ENCODE results near the gene SLC25A11.

Gene SLC25A11

GRCh38 chr17:4939796-4940554, at the start of gene SLC25A11, which contains the start of gene RNF167:
Gene SLC25A11, minus strand, starts transcription at chr17:4940046. Its CDS starts 136 bp downstream, at chr17:4939910.
Gene RNF167, plus strand, starts transcription at chr17:4940268. Its CDS starts 642 bp downstream, at chr17:4940910.
- DNase-seq = peak; percentile 91

DNA sequence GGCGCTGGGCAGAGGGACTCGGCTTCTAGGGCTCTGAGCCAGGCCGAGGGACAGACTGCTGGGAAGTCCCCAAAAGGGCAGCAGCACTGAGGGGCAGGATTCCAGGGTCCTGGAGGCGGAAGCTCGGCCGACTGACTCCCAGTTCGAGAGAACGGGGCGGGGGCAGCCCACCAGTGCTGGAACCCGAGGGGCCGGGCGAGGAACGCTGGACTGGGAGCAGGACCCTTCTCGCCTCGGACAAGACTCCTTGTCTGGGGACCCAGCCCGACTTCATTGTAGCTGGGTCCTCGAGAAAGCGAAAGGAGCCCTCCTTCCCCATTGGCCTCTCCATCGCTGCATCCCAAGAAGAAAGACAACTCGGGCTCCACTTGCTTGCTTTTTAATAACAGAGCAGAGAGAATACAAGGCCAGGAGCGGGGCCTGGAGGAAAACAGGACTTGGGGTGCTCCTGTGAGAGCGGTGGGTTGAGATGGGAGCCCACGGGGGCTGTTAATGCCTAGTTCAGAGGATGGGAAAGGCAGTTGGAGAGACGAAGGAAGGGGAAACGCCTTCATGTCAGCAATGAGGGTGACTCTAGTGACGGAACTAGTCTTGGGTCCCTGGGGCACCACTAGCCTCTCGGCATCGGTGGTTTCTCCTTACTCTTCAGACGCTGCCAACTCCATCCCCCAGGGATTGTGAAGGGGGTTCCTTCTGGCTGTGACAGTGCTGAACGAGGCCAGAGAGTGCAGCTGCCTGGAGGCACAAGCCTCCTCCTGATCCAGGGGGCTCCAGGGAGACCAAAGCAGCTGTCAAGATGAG, 48.1 kb upstream of the SLC25A11 start:
- no peak for DNase-seq

DNA sequence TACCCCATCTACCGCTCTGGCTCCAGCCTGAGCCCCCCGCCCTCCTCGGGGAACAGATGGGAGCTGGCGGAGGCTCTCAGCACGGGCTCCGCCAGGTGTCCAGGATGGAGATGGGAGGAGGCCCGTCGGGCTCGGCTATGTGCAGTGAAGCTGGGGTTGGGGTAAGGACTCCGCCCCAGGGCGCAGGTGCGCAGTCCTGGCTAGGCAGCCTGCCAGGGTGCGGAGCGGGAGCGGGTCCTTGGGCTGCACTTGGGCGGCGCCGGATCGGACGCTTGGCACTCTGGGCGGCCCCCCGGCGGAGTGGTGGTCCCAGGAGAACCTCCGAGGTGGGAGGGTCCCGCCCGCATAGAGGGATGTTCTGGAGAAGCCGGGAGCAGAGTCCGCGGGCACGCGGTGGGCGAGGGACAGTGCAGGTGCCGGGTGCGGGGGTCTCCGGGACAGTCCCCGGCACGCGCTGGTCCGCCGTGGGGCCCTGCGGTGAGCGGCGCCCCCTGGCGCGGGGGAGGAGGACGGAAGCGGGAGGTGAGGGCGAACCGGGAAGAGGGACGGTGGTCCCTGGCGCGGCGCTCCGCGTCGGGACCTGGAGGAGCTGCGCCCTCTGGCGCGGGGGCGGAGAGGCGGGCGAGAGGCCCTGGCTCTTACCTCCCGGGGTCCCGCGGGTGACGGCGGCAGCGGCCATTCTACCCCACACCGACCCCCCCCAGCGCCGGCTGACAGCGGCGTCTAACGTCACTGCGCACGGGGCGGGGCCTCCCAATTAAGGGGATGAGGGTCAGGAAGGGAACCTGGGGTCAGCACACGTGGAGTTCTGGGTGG, 47.3 kb upstream of the SLC25A11 start, which contains the start of gene CAMTA2:
Gene CAMTA2 (minus strand): TSS at position 725 of the 816 bp plus-strand sequence. CDS start 1,453 bp downstream, outside the sequence.
- DNase-seq = peak; percentile 25

GRCh38 chr17:4986403-4986802, 46.6 kb upstream of the SLC25A11 start:
- no peak for DNase-seq

DNA sequence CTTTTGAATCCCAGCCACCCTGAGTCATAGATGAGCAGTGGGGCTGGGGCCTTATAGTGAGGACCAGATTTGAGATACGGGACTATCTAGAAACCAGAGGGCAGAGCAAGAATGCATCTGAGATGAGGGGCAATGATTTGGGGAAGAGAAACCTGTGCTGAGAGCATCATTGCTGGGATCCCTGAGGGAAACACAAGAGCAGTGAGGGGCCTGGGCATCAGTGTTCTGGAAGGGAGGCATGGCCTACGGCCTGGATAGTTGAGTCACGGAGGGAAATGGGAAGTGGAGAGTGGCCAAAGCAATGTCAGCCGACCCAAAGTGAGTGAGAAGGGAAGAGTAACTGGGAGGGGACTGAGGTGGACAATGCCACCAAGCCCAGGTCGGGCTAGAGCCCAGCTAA, 42.5 kb upstream of the SLC25A11 start:
- no peak for DNase-seq

DNA sequence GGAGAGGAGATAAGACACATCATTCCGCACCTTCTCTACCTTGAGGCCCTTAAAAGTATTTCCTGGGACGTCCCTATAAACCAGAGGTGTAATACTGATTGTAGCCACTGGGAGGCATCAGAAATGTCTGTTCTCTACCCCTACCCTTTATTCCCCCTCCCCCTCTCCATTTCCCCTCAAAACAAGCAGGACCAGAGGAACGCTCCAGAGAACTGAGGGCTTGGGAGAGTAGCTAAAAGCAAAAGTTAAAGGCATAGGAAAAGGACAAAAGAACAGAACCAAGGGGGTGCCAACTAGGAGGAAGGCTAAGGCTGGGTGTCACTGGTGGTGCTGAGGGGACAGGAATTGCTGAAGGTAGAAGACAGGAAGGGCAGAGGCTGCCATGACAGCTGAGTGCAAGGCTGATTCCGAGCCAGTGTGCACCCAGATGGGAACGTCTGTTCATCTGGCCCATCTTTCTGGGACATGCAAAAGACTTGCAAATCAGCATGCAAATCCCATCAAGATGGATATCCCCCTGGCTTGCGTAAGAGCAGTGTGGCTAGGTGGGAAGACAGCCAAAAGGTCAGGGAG, 40.9 kb upstream of the SLC25A11 start:
- no peak for DNase-seq

- no peak for DNase-seq
Measured at GRCh38 chr17:4978726-4979125, 38.9 kb upstream of the SLC25A11 start.

DNA sequence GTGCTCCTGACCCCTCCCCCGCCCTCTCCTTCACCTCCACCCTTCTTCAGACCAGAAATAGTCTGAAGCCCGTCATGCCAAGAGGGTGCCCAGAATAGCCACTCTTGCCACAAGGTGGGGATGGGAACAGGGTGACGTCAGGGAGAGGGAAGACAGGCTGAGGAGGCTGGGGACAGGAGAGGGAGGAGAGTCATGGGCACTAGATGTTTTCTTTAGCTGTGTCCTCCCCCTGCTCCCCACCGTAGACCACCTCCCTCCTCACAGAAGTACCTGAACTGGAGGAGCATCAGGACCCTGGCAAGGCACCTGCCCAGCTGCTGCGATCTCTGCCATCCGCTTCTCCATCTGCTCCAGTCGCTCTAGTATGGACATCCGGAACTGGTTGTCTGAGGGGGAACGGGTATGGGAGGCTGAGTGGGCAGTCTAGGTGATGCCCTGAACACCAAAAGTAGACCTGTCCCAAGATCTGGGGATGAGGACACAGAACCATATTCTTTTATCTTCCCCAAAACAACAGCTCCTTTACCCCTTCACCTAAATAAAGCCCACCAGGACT, 34.3 kb upstream of the SLC25A11 start:
- no peak for DNase-seq

DNA sequence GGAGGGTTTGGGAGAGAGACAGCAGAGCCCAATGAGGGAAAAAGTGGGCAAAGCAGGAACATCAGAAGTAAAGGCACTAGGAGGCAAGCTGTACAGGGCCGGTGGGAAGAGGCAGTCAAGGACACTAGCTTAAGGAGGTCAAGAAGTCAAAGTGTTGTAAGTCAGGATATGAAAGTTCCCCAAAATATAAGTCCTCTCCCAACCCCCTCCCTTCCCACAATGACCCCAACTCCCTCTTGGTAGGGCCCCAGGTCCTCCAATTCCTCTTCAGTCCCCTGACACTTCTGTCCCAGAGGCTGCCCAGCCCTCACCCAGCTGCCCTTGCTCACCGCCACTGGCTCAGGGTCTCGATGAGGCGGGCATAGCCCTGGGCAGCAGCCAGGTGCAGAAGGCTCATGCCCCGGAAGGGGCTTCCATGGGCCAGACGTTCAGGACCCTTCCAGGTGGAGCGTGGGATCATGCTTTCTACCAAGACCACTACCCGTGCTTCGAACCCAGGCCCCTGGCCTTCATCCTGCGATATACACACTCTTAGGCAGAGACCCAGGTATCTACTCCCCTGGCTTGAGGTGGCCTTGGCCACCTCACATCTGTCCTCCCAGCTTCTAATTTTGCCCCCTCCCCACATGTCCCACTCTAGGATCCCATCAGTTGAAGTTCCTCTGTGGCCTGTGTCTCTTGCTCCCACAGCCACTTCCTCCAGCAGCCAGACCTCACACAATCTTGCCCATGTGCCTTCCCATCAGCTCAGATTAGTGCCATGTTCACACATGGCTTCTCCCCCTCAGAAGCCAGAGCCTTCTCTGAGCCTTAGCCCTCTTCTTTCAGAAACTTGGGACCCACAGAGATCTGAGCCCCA, 33.6 kb upstream of the SLC25A11 start:
- DNase-seq = no peak

- DNase-seq = no peak
Measured at GRCh38 chr17:4972752-4973151, 32.9 kb upstream of the SLC25A11 start.

GRCh38 chr17:4972322-4972721, 32.5 kb upstream of the SLC25A11 start:
- DNase-seq = no peak

DNA sequence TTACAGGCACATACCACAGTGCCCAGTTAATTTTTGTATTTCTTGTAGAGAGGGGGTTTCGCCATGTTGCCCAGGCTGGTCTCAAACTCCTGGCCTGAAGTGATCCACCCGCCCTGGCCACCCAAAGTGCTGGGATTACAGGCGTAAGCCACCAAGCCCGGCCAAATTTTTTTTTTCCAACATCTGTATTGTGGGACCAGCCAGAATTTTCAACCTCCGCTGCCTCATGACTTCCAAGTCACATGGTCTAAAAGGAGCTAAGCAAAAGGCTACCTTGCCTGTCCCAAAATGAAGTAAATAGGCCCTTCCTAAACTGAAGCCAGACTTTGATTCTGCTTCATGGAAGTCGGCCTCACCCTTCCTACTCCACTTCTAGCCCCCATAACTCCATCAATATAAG, 32.0 kb upstream of the SLC25A11 start:
- DNase-seq = no peak

GRCh38 chr17:4970273-4970672, 30.4 kb upstream of the SLC25A11 start:
- no peak for DNase-seq

GRCh38 chr17:4969551-4970173, 29.8 kb upstream of the SLC25A11 start:
- DNase-seq = no peak

GRCh38 chr17:4969047-4969550, 29.3 kb upstream of the SLC25A11 start:
- DNase-seq = no peak

- no peak for DNase-seq
Measured at GRCh38 chr17:4968486-4969046, 28.7 kb upstream of the SLC25A11 start.

DNA sequence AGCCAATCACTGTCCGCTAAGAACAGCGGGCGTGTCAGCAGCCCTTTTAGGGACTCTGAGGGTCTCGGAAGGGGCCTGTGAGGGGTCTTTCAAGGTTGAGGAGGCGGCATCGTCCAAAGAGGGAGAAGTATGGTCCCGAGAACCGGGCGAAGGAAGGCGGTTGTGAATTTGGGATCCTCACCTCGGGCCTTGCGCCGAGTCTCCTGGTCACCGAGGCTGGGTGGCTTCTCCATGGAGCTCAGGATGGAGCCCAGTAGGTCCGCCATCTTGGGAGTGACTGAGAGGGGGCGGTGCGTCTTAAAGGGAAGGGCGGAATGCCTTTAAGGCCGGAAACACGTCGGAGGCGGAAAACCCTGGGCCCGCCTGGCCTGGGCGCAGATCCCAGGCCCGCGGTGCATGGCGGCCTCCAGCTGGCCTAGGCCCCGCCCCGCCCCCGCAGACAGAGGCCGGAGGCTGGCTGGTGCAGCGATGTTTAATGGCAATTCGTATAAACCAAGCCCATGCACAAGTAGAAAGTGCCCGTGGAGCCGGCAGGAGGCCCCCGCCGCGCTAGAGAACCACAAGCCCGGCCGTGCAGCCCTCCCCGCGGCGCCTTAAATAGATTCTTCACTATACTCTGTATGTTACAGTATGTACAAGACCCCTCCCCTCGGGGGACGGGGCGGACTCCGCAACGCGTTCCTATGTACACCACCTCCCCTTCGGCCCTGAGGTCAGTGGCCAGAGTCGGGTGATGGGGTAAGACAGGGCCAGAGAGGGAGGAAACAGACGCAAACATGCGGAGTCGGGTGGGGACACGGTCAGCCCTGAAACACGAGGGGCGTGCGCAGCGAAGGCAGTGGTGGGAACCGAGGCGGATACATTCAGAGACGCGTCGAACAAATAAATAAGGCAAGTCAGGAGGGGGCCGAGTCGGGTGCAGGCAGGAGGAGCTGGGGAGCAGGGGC, 28.0 kb upstream of the SLC25A11 start, which contains the start of gene SPAG7:
Gene SPAG7 (minus strand): TSS at position 279 of the 947 bp plus-strand sequence. CDS start 13 bp downstream, at position 266.
- peak; percentile 70 for DNase-seq

DNA sequence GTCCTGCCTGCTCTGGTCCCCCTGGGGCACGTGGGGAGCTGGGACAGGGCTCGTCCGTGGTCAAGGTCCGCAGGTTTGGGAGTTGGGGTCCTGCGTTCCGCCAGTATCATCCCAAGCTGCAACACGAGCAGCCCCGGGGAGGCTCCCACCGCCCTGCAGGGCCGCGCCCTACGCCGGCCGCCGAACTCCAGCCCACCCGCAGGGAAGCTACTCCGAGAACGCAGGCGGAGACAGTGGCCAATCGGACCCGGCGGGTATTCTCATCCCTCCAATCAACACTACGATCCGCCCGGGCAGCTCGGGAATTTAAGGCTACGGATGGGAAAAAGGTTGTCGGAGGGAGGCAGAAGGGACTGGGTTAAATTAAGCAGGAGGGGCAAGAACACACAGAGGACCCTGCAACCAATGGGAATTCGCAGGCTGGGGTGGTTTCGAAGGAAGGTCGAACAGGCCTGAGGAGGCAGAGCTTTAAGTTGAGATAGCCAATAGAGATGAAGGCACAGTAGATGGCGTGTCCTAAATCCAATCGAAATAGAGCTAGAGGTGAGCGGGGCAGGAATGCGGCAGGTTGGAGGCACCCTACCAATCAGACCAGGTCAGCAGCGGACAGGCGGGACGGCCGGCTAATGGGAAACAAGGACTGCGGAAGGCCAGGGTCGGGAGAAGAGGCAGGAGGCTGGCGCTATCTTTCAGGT, 27.1 kb upstream of the SLC25A11 start:
- DNase-seq = peak; percentile 93
